ENCODE results near the gene RPL18.
A peak's percentile ranks its signal among the peaks of the same experiment; 100 is the strongest.

RPL18 gene

GRCh38 chr19:48648134-48648533, 29.2 kb upstream of the RPL18 start:
- Histone ChIP-seq H3K79me2 (ENCODE audit: insufficient read depth, low read length) (no peaks in the 10 kb centered on the region), H3K9ac (ENCODE audit: low read depth, low read length, poor library complexity, severe bottlenecking) (no peak overlapping the region), H3K9me3 (ENCODE audit: insufficient read depth, low read depth, low read length) (no peaks in the 10 kb centered on the region), H3K27me3 (ENCODE audit: insufficient read depth, low read length, poor library complexity, severe bottlenecking) (no peaks in the 10 kb centered on the region), H3K4me2 (ENCODE audit: low read depth, low read length, poor library complexity, severe bottlenecking) (no peak overlapping the region), H2AFZ (ENCODE audit: low read length) (no peak overlapping the region), H3K36me3 (ENCODE audit: insufficient read depth, low read length) (no peaks in the 10 kb centered on the region), H3K9me2 (replicated peaks; ENCODE audit: low read depth, low read length) (no peaks in the 10 kb centered on the region), H4K20me1 (ENCODE audit: insufficient read depth, low read length, poor library complexity, severe bottlenecking) (no peaks in the 10 kb centered on the region), H3F3A (ENCODE audit: low read depth) (no peaks in the 10 kb centered on the region), H3K4me3 (ENCODE audit: low read length, poor library complexity, severe bottlenecking) (no peak overlapping the region), H3K4me1 (ENCODE audit: insufficient read depth, low read length, poor library complexity, severe bottlenecking) (peaks cover 22% of the 10 kb centered on the region)
- TF ChIP-seq EZH2phosphoT487 (IDR thresholded peaks at IDR 0.05; ENCODE audit: borderline replicate concordance) = no peak
- TF ChIP-seq CTCF (conservative IDR thresholded peaks at IDR 0.05; ENCODE audit: low read length) = no peak

GRCh38 chr19:48646722-48647216, 27.8 kb upstream of the RPL18 start:
- no peaks in the 10 kb centered on the region for H3K36me3 ChIP-seq (ENCODE audit: insufficient read depth, low read length)
- H3K9me3 ChIP-seq (ENCODE audit: insufficient read depth, low read depth, low read length) = no peaks in the 10 kb centered on the region
- TF ChIP-seq EZH2phosphoT487 (IDR thresholded peaks at IDR 0.05; ENCODE audit: borderline replicate concordance) (no peak), CTCF (conservative IDR thresholded peaks at IDR 0.05; ENCODE audit: low read length) (no peak)
- no peaks in the 10 kb centered on the region for H3K27me3 ChIP-seq (ENCODE audit: insufficient read depth, low read length, poor library complexity, severe bottlenecking)
- peaks cover 22% of the 10 kb centered on the region for H3K4me1 ChIP-seq (ENCODE audit: insufficient read depth, low read length, poor library complexity, severe bottlenecking)
- no peaks in the 10 kb centered on the region for H3K9me2 ChIP-seq (replicated peaks; ENCODE audit: low read depth, low read length)
- no peaks in the 10 kb centered on the region for H3F3A ChIP-seq (ENCODE audit: low read depth)
- H4K20me1 ChIP-seq (ENCODE audit: insufficient read depth, low read length, poor library complexity, severe bottlenecking) = no peaks in the 10 kb centered on the region
- H3K4me2 ChIP-seq (ENCODE audit: low read depth, low read length, poor library complexity, severe bottlenecking) = peak overlapping the region; percentile 86
- peak overlapping the region; percentile 79 for H3K4me3 ChIP-seq (ENCODE audit: low read length, poor library complexity, severe bottlenecking)
- no peaks in the 10 kb centered on the region for H3K79me2 ChIP-seq (ENCODE audit: insufficient read depth, low read length)
- peak overlapping the region; percentile 97 for H2AFZ ChIP-seq (ENCODE audit: low read length)
- H3K9ac ChIP-seq (ENCODE audit: low read depth, low read length, poor library complexity, severe bottlenecking) = peak overlapping the region; percentile 69

- Histone ChIP-seq H2AFZ (ENCODE audit: low read length) (peak within 1 kb of the TSS; percentile 97), H3K4me3 (ENCODE audit: low read length, poor library complexity, severe bottlenecking) (peak within 1 kb of the TSS; percentile 79), H3K79me2 (ENCODE audit: insufficient read depth, low read length) (no peaks in the 10 kb centered on the region), H3K4me1 (ENCODE audit: insufficient read depth, low read length, poor library complexity, severe bottlenecking) (peaks cover 22% of the 10 kb centered on the region), H4K20me1 (ENCODE audit: insufficient read depth, low read length, poor library complexity, severe bottlenecking) (no peaks in the 10 kb centered on the region), H3F3A (ENCODE audit: low read depth) (no peaks in the 10 kb centered on the region), H3K36me3 (ENCODE audit: insufficient read depth, low read length) (no peaks in the 10 kb centered on the region), H3K9me3 (ENCODE audit: insufficient read depth, low read depth, low read length) (no peaks in the 10 kb centered on the region), H3K9me2 (replicated peaks; ENCODE audit: low read depth, low read length) (no peaks in the 10 kb centered on the region), H3K9ac (ENCODE audit: low read depth, low read length, poor library complexity, severe bottlenecking) (peak within 1 kb of the TSS; percentile 69), H3K4me2 (ENCODE audit: low read depth, low read length, poor library complexity, severe bottlenecking) (peak within 1 kb of the TSS; percentile 86), H3K27me3 (ENCODE audit: insufficient read depth, low read length, poor library complexity, severe bottlenecking) (no peaks in the 10 kb centered on the region)
- peak; percentile 74 for TF ChIP-seq CTCF (conservative IDR thresholded peaks at IDR 0.05; ENCODE audit: low read length)
- TF ChIP-seq EZH2phosphoT487 (IDR thresholded peaks at IDR 0.05; ENCODE audit: borderline replicate concordance) = no peak
Observed at GRCh38 chr19:48646001-48646721, 27.2 kb upstream of the RPL18 start, which contains the start of gene CA11. Gene CA11, minus strand, starts transcription at chr19:48646187. Its CDS starts 555 bp downstream, at chr19:48645632.
